GM23338 (cell line): ENCODE data around the gene DDI2. TPM values are rescaled to one million over a fixed set of nuclear protein-coding genes. Genes with fewer than 3 reads are reported as not detected.

ENCODE experiments used
- ATAC-seq: fragments of 200-7000 bp; cut with Tn5 transposase; 3 replicates; pipeline ENCODE4 v1.9.1; 2020
- DNase-seq: peaks from one replicate; pipeline ENCODE4 v3.0.0-alpha.2; 2015; ENCODE audit warnings: low spot score
- H2AFZ ChIP-seq: fragments of 200-600 bp; sonication (generic); 2 replicates; pipeline ENCODE4 v1.8.0; 2016; ENCODE audit warnings: antibody characterized with exemption, mild to moderate bottlenecking, moderate library complexity
- H3F3A ChIP-seq: fragments of 200-600 bp; sonication (generic); replicated peaks from 2 replicates; pipeline ENCODE4 v1.8.0; 2017; ENCODE audit warnings: antibody characterized with exemption, mixed run types, low read depth
- H3K27ac ChIP-seq: fragments of 200-600 bp; sonication (generic); 2 replicates; pipeline ENCODE4 v1.6.1; 2016; ENCODE audit warnings: low read depth
- H3K27me3 ChIP-seq: fragments of 200-600 bp; sonication (generic); 2 replicates; pipeline ENCODE4 v1.8.0; 2016; ENCODE audit warnings: mild to moderate bottlenecking, mixed run types, moderate library complexity; ENCODE audit not compliant: insufficient read depth
- H3K36me3 ChIP-seq: fragments of 200-600 bp; sonication (generic); 2 replicates; pipeline ENCODE4 v1.8.0; 2016; ENCODE audit warnings: mild to moderate bottlenecking; ENCODE audit not compliant: insufficient read depth
- H3K4me1 ChIP-seq: fragments of 200-600 bp; sonication (generic); 2 replicates; pipeline ENCODE4 v1.8.0; 2016; ENCODE audit warnings: mild to moderate bottlenecking, moderate library complexity; ENCODE audit not compliant: insufficient read depth
- H3K4me2 ChIP-seq: fragments of 200-600 bp; sonication (generic); 2 replicates; pipeline ENCODE4 v1.7.1; 2017; ENCODE audit warnings: mixed run types
- H3K4me3 ChIP-seq: fragments of 200-600 bp; sonication (generic); 2 replicates; pipeline ENCODE4 v1.6.1; 2016; ENCODE audit warnings: mixed run types
- H3K79me2 ChIP-seq: fragments of 200-600 bp; sonication (generic); replicated peaks from 2 replicates; pipeline ENCODE4 v1.8.0; 2017; ENCODE audit warnings: mild to moderate bottlenecking; ENCODE audit not compliant: insufficient read depth
- H3K9me2 ChIP-seq: fragments of 200-600 bp; sonication (generic); 2 replicates; pipeline ENCODE4 v1.8.0; 2017; ENCODE audit not compliant: insufficient read depth
- H4K20me1 ChIP-seq: fragments of 200-600 bp; sonication (generic); replicated peaks from 2 replicates; pipeline ENCODE4 v1.8.0; 2017; ENCODE audit warnings: mild to moderate bottlenecking; ENCODE audit not compliant: insufficient read depth
- H3K27ac Mint-ChIP-seq: 2 replicates; pipeline ENCODE4 v1.8.0; 2020; ENCODE audit warnings: inconsistent platforms, mild to moderate bottlenecking, moderate library complexity, mixed read lengths
- H3K27me3 Mint-ChIP-seq: 3 replicates; pipeline ENCODE4 v1.8.0; 2022; ENCODE audit warnings: low read depth, mild to moderate bottlenecking, moderate library complexity, mixed read lengths, inconsistent platforms; ENCODE audit not compliant: insufficient read depth, poor library complexity
- H3K36me3 Mint-ChIP-seq: 3 replicates; pipeline ENCODE4 v1.8.0; 2021; ENCODE audit warnings: low read depth, mild to moderate bottlenecking, inconsistent platforms, moderate library complexity, mixed read lengths
- H3K4me1 Mint-ChIP-seq: 3 replicates; pipeline ENCODE4 v1.8.0; 2020; ENCODE audit warnings: mild to moderate bottlenecking, inconsistent platforms, mixed read lengths
- H3K4me3 Mint-ChIP-seq: 3 replicates; pipeline ENCODE4 v1.8.0; 2021; ENCODE audit warnings: moderate library complexity, mild to moderate bottlenecking, inconsistent platforms, mixed read lengths
- H3K9me3 Mint-ChIP-seq: 3 replicates; pipeline ENCODE4 v1.8.0; 2020; ENCODE audit warnings: moderate library complexity, mild to moderate bottlenecking, inconsistent platforms, mixed read lengths
- CREB1 ChIP-seq: fragments of 250-450 bp; sonication (Bioruptor Pico); IDR thresholded peaks from 2 replicates; pipeline ENCODE4 v1.5.0; 2020; ENCODE audit warnings: low read depth, mild to moderate bottlenecking, moderate library complexity
- EZH2 ChIP-seq: fragments of 200-600 bp; sonication (generic); IDR thresholded peaks from one replicate; pipeline ENCODE4 v1.8.0; 2017; ENCODE audit warnings: antibody characterized with exemption, mild to moderate bottlenecking, low read depth; ENCODE audit not compliant: unreplicated experiment
- NANOG ChIP-seq: IDR thresholded peaks from 2 replicates; pipeline ENCODE4 v1.6.1; 2016; ENCODE audit warnings: antibody characterized with exemption, borderline replicate concordance
- STAT1 ChIP-seq: IDR thresholded peaks from one replicate; pipeline ENCODE4 v1.6.1; 2016; ENCODE audit warnings: antibody characterized with exemption; ENCODE audit not compliant: unreplicated experiment
- ZNF114 ChIP-seq: fragments of 250-450 bp; sonication (Bioruptor Pico); IDR thresholded peaks from 2 replicates; pipeline ENCODE4 v1.5.0; 2020; ENCODE audit warnings: mild to moderate bottlenecking, moderate library complexity
- ZNF462 ChIP-seq: fragments of 250-450 bp; sonication (Bioruptor Pico); IDR thresholded peaks from 2 replicates; pipeline ENCODE4 v1.5.0; 2020; ENCODE audit warnings: mild to moderate bottlenecking, moderate library complexity
- polyA plus RNA-seq: library from polyadenylated mRNA; unstranded; fragments of >200 nt; fragmentation: Nextera tagmentation; extraction: Ambion mirVana; gene quantifications from 2 replicates; pipeline ENCODE4 v1.2.1, GENCODE V29; 2016
- total RNA-seq: library from RNA; depleted of rRNA; stranded (reverse); fragments of >200 nt; shearing (Covaris generic); gene quantifications from 2 replicates; pipeline ENCODE4 v1.2.3, GENCODE V29; 2014
- TF ChIP-seq, protein P1 (sequence below): IDR thresholded peaks from 2 replicates; pipeline ENCODE4 v1.6.1; 2016; ENCODE audit warnings: antibody characterized with exemption
- TF ChIP-seq, protein P2 (sequence below), 2 experiments: fragments of 200-600 bp in 1 of 2; sonication (generic) in 1 of 2; conservative IDR thresholded peaks; 2 replicates each; pipeline versions ENCODE4 v1.5.1 to v1.6.1; 2016 to 2017; ENCODE audit warnings: antibody characterized with exemption in 2 of 2, low read depth in 2 of 2, mild to moderate bottlenecking in 2 of 2, moderate library complexity in 1 of 2

The DDI2 gene
- total and polyA plus RNA-seq, 2 experiments from 2014 or later, result 8.0 to 43.3 TPM

DNA sequence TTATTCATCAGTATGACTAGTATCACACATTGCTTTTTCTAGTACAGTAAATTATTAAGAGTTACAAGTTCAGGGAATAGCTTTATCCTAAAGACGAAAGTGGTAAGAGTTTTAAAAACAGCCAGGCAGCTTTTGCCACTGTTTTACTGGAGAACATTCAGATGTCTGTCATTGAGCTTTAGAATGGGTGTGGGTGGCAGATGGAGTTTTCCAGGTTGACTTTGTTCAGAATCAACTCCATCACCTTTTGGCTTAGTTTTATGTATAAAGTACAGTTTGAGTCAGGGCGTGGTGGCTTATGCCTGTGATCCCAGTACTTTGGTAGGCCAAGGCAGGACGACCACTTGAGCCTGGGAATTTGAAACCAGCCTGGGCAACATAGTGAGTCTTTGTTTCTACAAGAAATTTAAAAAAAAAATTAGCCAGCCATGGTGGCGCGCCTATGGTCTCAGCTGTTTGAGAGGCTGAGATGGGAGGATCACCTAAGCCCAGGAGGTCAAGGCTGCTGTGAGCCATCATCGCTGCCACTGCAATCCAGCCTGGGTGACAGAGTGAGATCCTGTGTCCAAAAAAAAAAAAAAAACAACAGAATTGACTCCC is 36.9 kb downstream of the DDI2 start:
- ATAC-seq, result no peak
- Histone ChIP-seq H3F3A (no peaks in the 10 kb centered on the region), H3K79me2 (no peaks in the 10 kb centered on the region; the same call in 1 of the 2 replicates), H3K4me3 (no peak overlapping the region), H3K4me2 (no peak overlapping the region), H3K36me3 (peaks cover 65% of the 10 kb centered on the region), H4K20me1 (peaks cover 6% of the 10 kb centered on the region), H3K27me3 (no peaks in the 10 kb centered on the region), H3K4me1 (no peaks in the 10 kb centered on the region), H3K27ac (no peak overlapping the region), H2AFZ (no peak overlapping the region), H3K9me2 (no peaks in the 10 kb centered on the region)
- TF ChIP-seq, protein P1, sequence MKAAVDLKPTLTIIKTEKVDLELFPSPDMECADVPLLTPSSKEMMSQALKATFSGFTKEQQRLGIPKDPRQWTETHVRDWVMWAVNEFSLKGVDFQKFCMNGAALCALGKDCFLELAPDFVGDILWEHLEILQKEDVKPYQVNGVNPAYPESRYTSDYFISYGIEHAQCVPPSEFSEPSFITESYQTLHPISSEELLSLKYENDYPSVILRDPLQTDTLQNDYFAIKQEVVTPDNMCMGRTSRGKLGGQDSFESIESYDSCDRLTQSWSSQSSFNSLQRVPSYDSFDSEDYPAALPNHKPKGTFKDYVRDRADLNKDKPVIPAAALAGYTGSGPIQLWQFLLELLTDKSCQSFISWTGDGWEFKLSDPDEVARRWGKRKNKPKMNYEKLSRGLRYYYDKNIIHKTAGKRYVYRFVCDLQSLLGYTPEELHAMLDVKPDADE, result no peak
- no peak for TF ChIP-seq ZNF114 (CRISPR knock-in tag)
- H3K36me3 Mint-ChIP-seq, result peaks cover 66% of the 10 kb centered on the region
- no peaks in the 10 kb centered on the region for H3K4me1 Mint-ChIP-seq
- H3K4me3 Mint-ChIP-seq, result no peak overlapping the region
- no peak overlapping the region for H3K27ac Mint-ChIP-seq
- no peaks in the 10 kb centered on the region for H3K9me3 Mint-ChIP-seq
- peaks cover 2% of the 10 kb centered on the region for H3K27me3 Mint-ChIP-seq
- DNase-seq, result no peak

- H3K4me1 Mint-ChIP-seq, result no peaks in the 10 kb centered on the region
- Histone ChIP-seq H3K4me3 (no peak overlapping the region), H3K79me2 (no peaks in the 10 kb centered on the region; the same call in 1 of the 2 replicates), H2AFZ (no peak overlapping the region), H3K27ac (no peak overlapping the region), H3K36me3 (peaks cover 62% of the 10 kb centered on the region), H3K27me3 (no peaks in the 10 kb centered on the region), H3K4me1 (no peaks in the 10 kb centered on the region), H3F3A (no peaks in the 10 kb centered on the region), H4K20me1 (peaks cover 15% of the 10 kb centered on the region), H3K9me2 (no peaks in the 10 kb centered on the region), H3K4me2 (no peak overlapping the region)
- no peaks in the 10 kb centered on the region for H3K9me3 Mint-ChIP-seq
- no peak for DNase-seq
- peaks cover 68% of the 10 kb centered on the region for H3K36me3 Mint-ChIP-seq
- H3K4me3 Mint-ChIP-seq, result no peak overlapping the region
- no peak for ATAC-seq
- H3K27me3 Mint-ChIP-seq, result no peaks in the 10 kb centered on the region
- no peak overlapping the region for H3K27ac Mint-ChIP-seq
- no peak for TF ChIP-seq STAT1
- TF ChIP-seq, protein P2, sequence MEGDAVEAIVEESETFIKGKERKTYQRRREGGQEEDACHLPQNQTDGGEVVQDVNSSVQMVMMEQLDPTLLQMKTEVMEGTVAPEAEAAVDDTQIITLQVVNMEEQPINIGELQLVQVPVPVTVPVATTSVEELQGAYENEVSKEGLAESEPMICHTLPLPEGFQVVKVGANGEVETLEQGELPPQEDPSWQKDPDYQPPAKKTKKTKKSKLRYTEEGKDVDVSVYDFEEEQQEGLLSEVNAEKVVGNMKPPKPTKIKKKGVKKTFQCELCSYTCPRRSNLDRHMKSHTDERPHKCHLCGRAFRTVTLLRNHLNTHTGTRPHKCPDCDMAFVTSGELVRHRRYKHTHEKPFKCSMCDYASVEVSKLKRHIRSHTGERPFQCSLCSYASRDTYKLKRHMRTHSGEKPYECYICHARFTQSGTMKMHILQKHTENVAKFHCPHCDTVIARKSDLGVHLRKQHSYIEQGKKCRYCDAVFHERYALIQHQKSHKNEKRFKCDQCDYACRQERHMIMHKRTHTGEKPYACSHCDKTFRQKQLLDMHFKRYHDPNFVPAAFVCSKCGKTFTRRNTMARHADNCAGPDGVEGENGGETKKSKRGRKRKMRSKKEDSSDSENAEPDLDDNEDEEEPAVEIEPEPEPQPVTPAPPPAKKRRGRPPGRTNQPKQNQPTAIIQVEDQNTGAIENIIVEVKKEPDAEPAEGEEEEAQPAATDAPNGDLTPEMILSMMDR (conservative IDR thresholded peaks at IDR 0.05; ENCODE audit: low read depth in 2 of 2), result no peak
- no peak for TF ChIP-seq EZH2
- TF ChIP-seq NANOG, result no peak
- TF ChIP-seq, protein P1, result no peak
- TF ChIP-seq CREB1 (CRISPR knock-in tag), result no peak
- TF ChIP-seq ZNF462 (CRISPR knock-in tag), result no peak
Measured at GRCh38 chr1:15656464-15656863, 39.2 kb downstream of the DDI2 start.
